HEK293T (cell line): ENCODE results near the gene IL17RE.
"Not testable (repeated sequence)": the region's sequence is repeated elsewhere in the genome, so short reads cannot be mapped to it uniquely, and the experiment has no call there.

Source experiments
- CTCF ChIA-PET: fragments of 350-600 bp; formaldehyde crosslinking; extraction: SDS; loops from one replicate; lab custom pipeline; 2021; ENCODE audit warnings: antibody characterized with exemption, inconsistent platforms; lab: Yijun Ruan, JAX
- POLR2A ChIA-PET: fragments of 350-600 bp; formaldehyde crosslinking; extraction: SDS; loops from one replicate; lab custom pipeline; 2020; ENCODE audit warnings: antibody characterized with exemption, inconsistent platforms; lab: Yijun Ruan, JAX
- DNase-seq: peaks from one replicate; pipeline ENCODE4 v3.0.0; 2012; ENCODE audit warnings: mixed read lengths; ENCODE audit errors: extremely low spot score
- ARNT ChIP-seq: fragments of 450-650 bp; IDR thresholded peaks from 2 replicates; pipeline ENCODE4 v1.6.1; 2017; ENCODE audit warnings: mild to moderate bottlenecking
- BHLHE40 ChIP-seq: fragments of 450-650 bp; IDR thresholded peaks from 2 replicates; pipeline ENCODE4 v1.6.1; 2016; ENCODE audit warnings: mild to moderate bottlenecking, moderate library complexity, borderline replicate concordance
- CTBP1 ChIP-seq: fragments of 450-650 bp; IDR thresholded peaks from 2 replicates; pipeline ENCODE4 v1.6.1; 2016; ENCODE audit warnings: borderline replicate concordance
- ELF4 ChIP-seq: fragments of 450-650 bp; IDR thresholded peaks from 2 replicates; pipeline ENCODE4 v1.6.1; 2017; ENCODE audit warnings: antibody characterized with exemption
- FOXA1 ChIP-seq: fragments of 450-650 bp; IDR thresholded peaks from 2 replicates; pipeline ENCODE4 v1.6.1; 2016; ENCODE audit warnings: mild to moderate bottlenecking
- FOXK2 ChIP-seq: fragments of 450-650 bp; IDR thresholded peaks from 2 replicates; pipeline ENCODE4 v1.6.1; 2016; ENCODE audit warnings: mild to moderate bottlenecking
- FOXM1 ChIP-seq: fragments of 450-650 bp; IDR thresholded peaks from 2 replicates; pipeline ENCODE4 v1.6.1; 2017; ENCODE audit warnings: mild to moderate bottlenecking, borderline replicate concordance
- HDGF ChIP-seq: fragments of 450-650 bp; IDR thresholded peaks from 2 replicates; pipeline ENCODE4 v1.6.1; 2017; ENCODE audit warnings: antibody characterized with exemption, borderline replicate concordance
- L3MBTL2 ChIP-seq: fragments of 450-650 bp; conservative IDR thresholded peaks from 2 replicates; pipeline ENCODE4 v1.6.1; 2016; ENCODE audit warnings: mild to moderate bottlenecking
- LEF1 ChIP-seq: fragments of 450-650 bp; IDR thresholded peaks from 2 replicates; pipeline ENCODE4 v1.6.1; 2017; ENCODE audit warnings: mild to moderate bottlenecking, borderline replicate concordance
- NFRKB ChIP-seq: fragments of 450-650 bp; IDR thresholded peaks from 2 replicates; pipeline ENCODE4 v1.6.1; 2016; ENCODE audit warnings: mild to moderate bottlenecking, moderate library complexity
- SP1 ChIP-seq: fragments of 450-650 bp; IDR thresholded peaks from 2 replicates; pipeline ENCODE4 v1.6.1; 2017
- SUZ12 ChIP-seq: fragments of 450-650 bp; IDR thresholded peaks from 2 replicates; pipeline ENCODE4 v1.6.1; 2016; ENCODE audit warnings: mild to moderate bottlenecking
- TARDBP ChIP-seq: fragments of 450-650 bp; IDR thresholded peaks from 2 replicates; pipeline ENCODE4 v1.6.1; 2016
- ZNF384 ChIP-seq: fragments of 450-650 bp; IDR thresholded peaks from 2 replicates; pipeline ENCODE4 v1.6.1; 2016
- TF ChIP-seq, protein P1 (sequence below): fragments of 450-650 bp; IDR thresholded peaks from 2 replicates; pipeline ENCODE4 v1.6.1; 2016

Gene IL17RE

DNA sequence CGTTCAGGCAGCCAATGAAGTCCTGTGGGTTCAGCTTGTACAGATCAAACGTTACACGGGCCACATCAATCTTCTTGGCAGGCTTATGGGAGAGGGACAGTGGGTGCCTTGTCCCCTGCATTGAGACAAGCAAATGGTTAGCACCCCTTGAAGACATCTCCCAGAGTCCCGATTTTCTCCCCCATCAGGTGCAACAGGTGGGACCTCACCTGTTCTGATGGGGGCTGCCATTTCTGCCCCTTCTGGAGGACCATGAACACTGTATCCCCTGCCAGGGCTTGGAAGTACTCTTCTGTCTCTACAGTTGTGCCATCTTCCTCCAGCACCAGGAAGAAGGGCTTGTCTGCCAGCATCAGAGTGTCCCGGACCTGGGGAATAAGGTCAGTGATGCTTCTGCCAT, 32.7 kb upstream of the IL17RE start:
- POLR2A ChIA-PET, result no interaction called here
- TF ChIP-seq FOXA1 (no peak), SUZ12 (no peak), FOXM1 (no peak), L3MBTL2 (no peak), NFRKB (no peak), FOXK2 (no peak), LEF1 (no peak), ZNF384 (no peak), SP1 (no peak), BHLHE40 (no peak), CTBP1 (no peak), HDGF (no peak), ARNT (no peak), ELF4 (no peak), TARDBP (no peak)
- TF ChIP-seq, protein P1, sequence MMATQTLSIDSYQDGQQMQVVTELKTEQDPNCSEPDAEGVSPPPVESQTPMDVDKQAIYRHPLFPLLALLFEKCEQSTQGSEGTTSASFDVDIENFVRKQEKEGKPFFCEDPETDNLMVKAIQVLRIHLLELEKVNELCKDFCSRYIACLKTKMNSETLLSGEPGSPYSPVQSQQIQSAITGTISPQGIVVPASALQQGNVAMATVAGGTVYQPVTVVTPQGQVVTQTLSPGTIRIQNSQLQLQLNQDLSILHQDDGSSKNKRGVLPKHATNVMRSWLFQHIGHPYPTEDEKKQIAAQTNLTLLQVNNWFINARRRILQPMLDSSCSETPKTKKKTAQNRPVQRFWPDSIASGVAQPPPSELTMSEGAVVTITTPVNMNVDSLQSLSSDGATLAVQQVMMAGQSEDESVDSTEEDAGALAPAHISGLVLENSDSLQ, result no peak
- CTCF ChIA-PET, result no interaction called here
- no peak for DNase-seq

DNA sequence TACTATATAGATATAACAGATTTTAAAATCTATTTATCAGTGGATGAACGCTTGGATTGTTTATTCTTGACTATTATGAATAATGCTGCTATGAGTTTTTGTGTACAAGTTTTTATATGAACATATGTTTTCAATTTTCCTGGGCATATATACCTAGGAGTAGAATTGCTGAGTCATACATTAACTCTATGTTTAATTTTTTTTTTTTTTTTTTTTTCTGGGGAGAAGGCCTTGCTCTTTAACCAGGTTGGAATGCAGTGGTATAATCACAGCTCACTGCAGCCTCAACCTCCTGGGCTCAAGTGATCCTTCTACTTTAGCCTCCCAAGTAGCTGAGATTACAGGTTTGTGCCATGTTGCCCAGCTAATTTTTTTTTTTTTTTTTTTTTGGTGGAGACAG, 31.7 kb upstream of the IL17RE start:
- CTCF ChIA-PET, result no interaction called here
- POLR2A ChIA-PET, result no interaction called here
- TF ChIP-seq ARNT (no peak), L3MBTL2 (no peak), SUZ12 (no peak), FOXM1 (no peak), NFRKB (no peak), TARDBP (no peak), HDGF (no peak), SP1 (no peak), ZNF384 (no peak), FOXK2 (no peak), FOXA1 (no peak), LEF1 (no peak), BHLHE40 (no peak), CTBP1 (no peak), ELF4 (no peak)
- TF ChIP-seq, protein P1, result no peak
- no peak for DNase-seq

DNA sequence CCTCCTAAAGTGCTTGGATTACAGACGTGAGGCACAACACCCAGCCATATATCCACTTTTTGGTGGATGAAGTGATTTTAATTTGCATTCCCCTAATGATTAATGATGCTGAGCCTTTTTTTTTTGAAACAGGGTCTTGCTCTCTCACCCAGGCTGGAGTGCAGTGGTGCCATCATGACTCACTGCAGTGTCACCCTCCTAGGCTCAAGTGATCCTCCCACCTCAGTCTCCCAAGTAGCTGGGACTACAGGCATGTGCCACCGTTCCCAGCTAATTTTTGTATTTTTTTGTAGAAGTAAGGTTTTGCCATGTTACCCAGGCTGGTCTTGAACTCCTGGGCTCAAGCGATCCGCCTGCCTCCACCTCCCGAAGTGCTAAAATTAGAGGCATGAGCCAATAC, 30.6 kb upstream of the IL17RE start:
- DNase-seq, CTCF ChIA-PET, POLR2A ChIA-PET: not testable (repeated sequence)

DNA sequence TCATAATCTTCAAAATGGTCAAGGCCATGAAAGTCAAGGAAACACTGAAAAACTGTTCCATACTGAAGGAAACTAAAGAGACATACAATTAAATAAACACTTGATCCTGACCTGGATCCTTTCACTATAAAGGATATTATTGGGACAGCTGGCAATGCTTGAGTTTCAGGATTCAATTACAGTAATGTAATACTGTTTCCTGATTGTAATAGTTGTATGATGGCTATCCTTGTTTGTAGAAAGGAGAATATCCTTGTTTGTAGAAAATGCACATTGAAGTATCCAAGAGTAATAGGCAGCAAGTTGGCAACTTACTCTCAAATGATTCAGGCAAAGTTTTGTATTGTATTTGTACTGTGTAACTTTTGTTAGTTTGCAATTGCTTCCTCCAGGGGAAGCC, 27.2 kb upstream of the IL17RE start:
- DNase-seq, result no peak
- ChIA-PET POLR2A (no interaction called here), CTCF (no interaction called here)
- TF ChIP-seq HDGF (no peak), BHLHE40 (no peak), FOXA1 (no peak), ELF4 (no peak), ARNT (no peak), L3MBTL2 (no peak), TARDBP (no peak), SP1 (no peak), LEF1 (no peak), SUZ12 (no peak), ZNF384 (no peak), CTBP1 (no peak), FOXM1 (no peak), NFRKB (no peak), FOXK2 (no peak)
- TF ChIP-seq, protein P1, result no peak

DNA sequence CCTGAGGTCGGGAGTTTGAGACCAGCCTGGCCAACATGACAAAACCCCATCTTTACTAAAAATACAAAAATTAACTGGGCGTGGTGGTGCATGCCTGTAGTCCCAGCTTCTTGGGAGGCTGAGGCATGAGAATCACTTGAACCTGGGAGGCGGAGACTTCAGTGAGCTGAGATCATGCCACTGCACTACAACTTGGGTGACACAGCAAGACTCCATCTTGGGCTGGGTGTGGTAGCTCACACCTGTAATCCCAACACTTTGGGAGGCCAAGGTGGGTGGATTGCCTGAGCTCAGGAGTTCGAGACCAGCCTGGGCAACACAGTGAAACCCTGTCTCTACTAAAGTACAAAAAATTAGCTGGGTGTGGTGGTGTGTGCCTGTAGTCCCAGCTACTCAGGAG, 26.4 kb upstream of the IL17RE start:
- POLR2A ChIA-PET, CTCF ChIA-PET, DNase-seq: not testable (repeated sequence)

DNA sequence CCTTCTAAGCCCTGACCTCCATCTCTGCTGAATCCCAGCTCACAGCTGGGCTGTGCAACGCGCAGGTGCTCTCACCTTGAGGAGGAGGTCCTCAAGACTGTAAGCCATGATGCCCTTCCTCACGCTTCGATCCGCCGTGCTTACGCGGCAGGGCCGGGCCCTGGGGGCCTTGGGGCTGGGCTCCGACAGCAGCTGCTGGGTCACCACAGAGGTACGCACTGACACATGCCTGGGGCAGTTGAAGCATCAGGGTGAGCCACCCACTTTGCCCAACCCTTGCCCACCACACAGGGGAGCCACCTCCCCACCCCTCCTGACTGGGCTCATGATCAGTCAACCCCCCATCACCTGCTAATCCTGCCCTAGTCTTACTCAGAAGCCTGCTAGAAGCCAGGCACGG, 25.7 kb upstream of the IL17RE start:
- CTCF ChIA-PET, result no interaction called here
- no peak for TF ChIP-seq SUZ12
- TF ChIP-seq, protein P1, result no peak
- TF ChIP-seq LEF1, result no peak
- no peak for TF ChIP-seq L3MBTL2
- no peak for TF ChIP-seq FOXK2
- no peak for TF ChIP-seq NFRKB
- TF ChIP-seq FOXM1, result no peak
- TF ChIP-seq ARNT, result no peak
- TF ChIP-seq TARDBP, result no peak
- TF ChIP-seq CTBP1, result no peak
- no peak for TF ChIP-seq BHLHE40
- no peak for TF ChIP-seq ELF4
- TF ChIP-seq HDGF, result no peak
- POLR2A ChIA-PET, result no interaction called here
- DNase-seq, result no peak
